Measurements from ENCODE around the gene PRRX1.

DNA sequence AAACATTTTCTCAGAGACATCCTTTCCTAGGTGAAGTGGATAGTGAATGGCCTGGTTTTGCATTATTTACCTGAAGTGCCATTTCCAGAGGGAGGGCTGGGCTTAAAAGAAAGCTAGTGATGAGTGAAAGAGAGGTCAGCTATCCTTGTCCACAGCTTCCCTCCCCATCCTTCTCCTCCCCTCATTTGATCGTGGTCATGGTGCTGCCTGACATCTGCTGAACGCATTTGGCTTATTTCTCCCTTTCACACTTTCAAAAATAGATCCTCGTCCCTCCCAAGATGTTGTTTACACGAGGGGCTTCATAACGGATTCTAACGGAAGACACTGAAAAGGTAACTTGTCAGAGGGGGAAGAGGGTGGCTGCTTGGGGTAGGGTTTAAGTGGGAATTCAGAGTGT lies 66.1 kb downstream of the PRRX1 start:
- TF ChIP-seq, protein P1, sequence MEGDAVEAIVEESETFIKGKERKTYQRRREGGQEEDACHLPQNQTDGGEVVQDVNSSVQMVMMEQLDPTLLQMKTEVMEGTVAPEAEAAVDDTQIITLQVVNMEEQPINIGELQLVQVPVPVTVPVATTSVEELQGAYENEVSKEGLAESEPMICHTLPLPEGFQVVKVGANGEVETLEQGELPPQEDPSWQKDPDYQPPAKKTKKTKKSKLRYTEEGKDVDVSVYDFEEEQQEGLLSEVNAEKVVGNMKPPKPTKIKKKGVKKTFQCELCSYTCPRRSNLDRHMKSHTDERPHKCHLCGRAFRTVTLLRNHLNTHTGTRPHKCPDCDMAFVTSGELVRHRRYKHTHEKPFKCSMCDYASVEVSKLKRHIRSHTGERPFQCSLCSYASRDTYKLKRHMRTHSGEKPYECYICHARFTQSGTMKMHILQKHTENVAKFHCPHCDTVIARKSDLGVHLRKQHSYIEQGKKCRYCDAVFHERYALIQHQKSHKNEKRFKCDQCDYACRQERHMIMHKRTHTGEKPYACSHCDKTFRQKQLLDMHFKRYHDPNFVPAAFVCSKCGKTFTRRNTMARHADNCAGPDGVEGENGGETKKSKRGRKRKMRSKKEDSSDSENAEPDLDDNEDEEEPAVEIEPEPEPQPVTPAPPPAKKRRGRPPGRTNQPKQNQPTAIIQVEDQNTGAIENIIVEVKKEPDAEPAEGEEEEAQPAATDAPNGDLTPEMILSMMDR (IDR thresholded peaks at IDR 0.05; ENCODE audit: low read length), result no peak
- no peak for TF ChIP-seq EZH2 (optimal IDR thresholded peaks at IDR 0.05; ENCODE audit: low read depth, low read length)

All from MM.1S (cell line).